Small intestine (tissue), 7 donors: ENCODE measurements around the gene TEAD1. TPM values are rescaled to one million over a fixed set of nuclear protein-coding genes. Genes with fewer than 3 reads are reported as not detected.

Experiments used
- DNase-seq, 2 donors: peaks; one replicate each; pipeline versions ENCODE4 v3.0.0 to v3.0.0-alpha.2; 2013
- FAIRE-seq: peaks from 2 replicates; lab custom pipeline; 2012; peaks lifted over from hg19 to GRCh38; lab: Jason Lieb, UNC
- H3K27ac ChIP-seq, 3 donors: one replicate each; pipeline ENCODE4 v1.5.1; 2013; ENCODE audit warnings: low read length in 2 of 3, mild to moderate bottlenecking in 2 of 3, control low read depth in 1 of 3, inconsistent platforms in 1 of 3, low read depth in 1 of 3, moderate library complexity in 1 of 3
- H3K27me3 ChIP-seq, 3 donors: one replicate each; pipeline ENCODE4 v1.6.1; 2013; ENCODE audit warnings: low read length in 3 of 3, inconsistent platforms in 1 of 3; ENCODE audit not compliant: control insufficient read depth in 3 of 3, insufficient read depth in 3 of 3
- H3K36me3 ChIP-seq, 3 donors: one replicate each; pipeline ENCODE4 v1.6.1; 2013; ENCODE audit warnings: low read length in 3 of 3, inconsistent platforms in 1 of 3, low read depth in 1 of 3, mild to moderate bottlenecking in 1 of 3, moderate library complexity in 1 of 3; ENCODE audit not compliant: control insufficient read depth in 3 of 3, insufficient read depth in 2 of 3
- H3K4me1 ChIP-seq, 3 donors: one replicate each; pipeline ENCODE4 v1.6.1; 2013; ENCODE audit warnings: low read length in 2 of 3, inconsistent platforms in 1 of 3, low read depth in 1 of 3, mild to moderate bottlenecking in 1 of 3, moderate library complexity in 1 of 3; ENCODE audit not compliant: control insufficient read depth in 3 of 3, insufficient read depth in 2 of 3
- H3K4me3 ChIP-seq, 3 donors: one replicate each; pipeline ENCODE4 v1.5.1; 2013; ENCODE audit warnings: low read length in 3 of 3, control low read depth in 1 of 3, inconsistent platforms in 1 of 3, low read depth in 1 of 3, mild to moderate bottlenecking in 1 of 3, moderate library complexity in 1 of 3
- H3K9me3 ChIP-seq, 2 donors: one replicate each; pipeline ENCODE4 v1.6.1; 2013; ENCODE audit warnings: low read depth in 1 of 2, low read length in 1 of 2; ENCODE audit not compliant: control insufficient read depth in 2 of 2, insufficient read depth in 1 of 2
- WGBS, 3 donors: extraction: QIAGEN DNeasy Blood & Tissue Kit; methylation state at CpG; one replicate each; pipeline ENCODE4 v1.1.7; 2013; 5-methylcytosine and 5-hydroxymethylcytosine counted together
- polyA plus RNA-seq, 4 donors: library from polyadenylated mRNA; stranded (reverse) in 3 of 4; unstranded in 1 of 4; fragments of 200-250 nt in 3 of 4; fragments of 120-200 nt in 1 of 4; gene quantifications; one replicate each; pipeline versions ENCODE4 v1.2.1 to v1.2.3, GENCODE V29; 2013
- donor health status: healthy with polysubstance abuse.
- donor health status: control.
- donor health status: control.
- donor health status: Bipolar disorder and iron deficiency.
- donor health status: healthy.

The TEAD1 gene
- polyA plus RNA-seq, 4 donors = 3.2 to 29.3 (median 7.6) TPM

GRCh38 chr11:12981676-12982522 lies 307.7 kb downstream of the TEAD1 start:
- WGBS, 3 donors = 64 to 73% (median 66%) methylated on average over 3 of the region's 3 CpGs
- H3K4me3 ChIP-seq = no peak overlapping the region
- peak; percentile 25 to 63 for DNase-seq
- H3K27me3 ChIP-seq = peaks cover 0 to 4% (median 0%) of the 10 kb centered on the region in 3 donors
- peaks cover 0 to 11% (median 0%) of the 10 kb centered on the region in 3 donors for H3K4me1 ChIP-seq
- FAIRE-seq = no peak
- peak overlapping the region in 1 of 3 donors; percentile 46 for H3K27ac ChIP-seq
- no peaks in the 10 kb centered on the region for H3K36me3 ChIP-seq
- no peaks in the 10 kb centered on the region for H3K9me3 ChIP-seq

GRCh38 chr11:12983336-12983735 lies 309.1 kb downstream of the TEAD1 start:
- no peaks in the 10 kb centered on the region for H3K36me3 ChIP-seq
- WGBS, 3 donors = 79 to 91% (median 87%) methylated on average over 7 of the region's 7 CpGs
- no peak for FAIRE-seq

DNA sequence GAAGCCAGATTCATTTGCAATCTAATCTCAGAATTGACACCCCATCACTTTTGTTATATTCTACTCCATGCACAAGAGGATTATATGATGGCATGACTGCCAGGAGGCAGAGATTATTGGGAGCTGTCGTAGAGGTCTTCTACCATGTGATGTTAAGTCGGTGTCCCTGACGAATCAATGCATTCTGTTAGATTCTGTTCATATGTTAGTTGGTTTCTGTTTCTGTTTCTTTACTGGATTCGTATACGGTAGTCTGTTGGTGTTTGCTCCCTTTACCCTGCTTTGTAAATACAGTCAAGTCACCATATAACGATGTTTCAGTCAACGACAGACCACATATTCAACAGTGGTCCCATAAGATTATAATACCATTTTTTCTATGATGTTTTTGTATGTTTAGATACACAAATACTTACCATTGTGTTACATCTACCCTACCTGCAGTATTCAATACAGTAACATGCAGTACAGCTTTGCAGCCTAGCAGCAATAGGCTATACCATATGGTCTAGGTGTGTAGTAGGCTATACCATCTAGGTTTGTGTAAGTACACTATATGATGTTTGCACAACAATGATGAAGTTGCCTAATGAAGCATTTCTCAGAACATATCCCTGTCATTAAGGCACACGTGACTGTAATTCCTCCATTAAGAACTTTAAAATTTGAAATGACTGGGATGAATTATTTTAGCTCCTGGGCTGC lies 312.1 kb downstream of the TEAD1 start:
- DNase-seq (peak in 1 of 2 donors; percentile 53), FAIRE-seq (no peak)
- peaks cover 0 to 2% (median 0%) of the 10 kb centered on the region in 3 donors for H3K27me3 ChIP-seq
- WGBS, 3 donors = 22 to 61% (median 41%) methylated on average over 8 of the region's 8 CpGs
- no peaks in the 10 kb centered on the region for H3K9me3 ChIP-seq
- peaks cover 0 to 11% (median 0%) of the 10 kb centered on the region in 3 donors for H3K4me1 ChIP-seq
- peak overlapping the region in 1 of 3 donors; percentile 16 for H3K4me3 ChIP-seq
- H3K36me3 ChIP-seq = no peaks in the 10 kb centered on the region
- no peak overlapping the region for H3K27ac ChIP-seq

More at GRCh38 chr11:12983336-12983735, 309.1 kb downstream of the TEAD1 start:
- peaks cover 0 to 11% (median 0%) of the 10 kb centered on the region in 3 donors for H3K4me1 ChIP-seq
- DNase-seq = no peak
- no peak overlapping the region for H3K27ac ChIP-seq
- no peak overlapping the region for H3K4me3 ChIP-seq
- H3K9me3 ChIP-seq = no peaks in the 10 kb centered on the region
- H3K27me3 ChIP-seq = peaks cover 0 to 4% (median 0%) of the 10 kb centered on the region in 3 donors

GRCh38 chr11:12989428-12990161 lies 315.4 kb downstream of the TEAD1 start:
- no peak for FAIRE-seq
- H3K4me3 ChIP-seq = no peak overlapping the region

DNA sequence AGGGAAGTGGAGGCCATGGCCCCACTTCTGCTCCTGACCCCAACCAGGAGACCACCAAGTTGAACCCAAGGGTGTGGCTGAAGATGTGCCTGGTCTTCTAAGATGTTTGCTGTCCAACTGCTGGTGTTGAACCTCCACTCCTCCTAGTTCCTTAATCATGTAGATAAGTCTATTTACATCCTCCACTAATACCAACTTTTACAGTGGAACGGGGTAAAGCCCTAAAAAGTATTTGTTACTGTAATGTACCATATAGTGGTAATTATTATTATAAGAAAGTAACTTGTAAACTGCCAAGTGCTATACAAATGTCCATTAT lies 315.9 kb downstream of the TEAD1 start:
- 57 to 65% (median 57%) methylated on average over 1 of the region's 1 CpG for WGBS, 3 donors
- no peaks in the 10 kb centered on the region for H3K27me3 ChIP-seq
- DNase-seq (no peak), FAIRE-seq (no peak)
- H3K36me3 ChIP-seq = no peaks in the 10 kb centered on the region
- H3K27ac ChIP-seq = no peak overlapping the region
- H3K4me1 ChIP-seq = no peaks in the 10 kb centered on the region
- H3K4me3 ChIP-seq = no peak overlapping the region
- H3K9me3 ChIP-seq = no peaks in the 10 kb centered on the region

More at GRCh38 chr11:12989428-12990161, 315.4 kb downstream of the TEAD1 start:
- no peak for DNase-seq
- H3K4me1 ChIP-seq = no peaks in the 10 kb centered on the region
- 79 to 81% (median 80%) methylated on average over 13 of the region's 13 CpGs for WGBS, 3 donors
- H3K9me3 ChIP-seq = no peaks in the 10 kb centered on the region
- no peaks in the 10 kb centered on the region for H3K27me3 ChIP-seq
- no peak overlapping the region for H3K27ac ChIP-seq
- H3K36me3 ChIP-seq = no peaks in the 10 kb centered on the region

- Histone ChIP-seq H3K9me3 (no peaks in the 10 kb centered on the region), H3K27me3 (no peaks in the 10 kb centered on the region), H3K36me3 (no peaks in the 10 kb centered on the region), H3K4me1 (no peaks in the 10 kb centered on the region), H3K27ac (no peak overlapping the region), H3K4me3 (no peak overlapping the region)
- FAIRE-seq (no peak), DNase-seq (no peak)
- WGBS, 3 donors = 76 to 83% (median 81%) methylated on average over 1 of the region's 1 CpG
Measured at GRCh38 chr11:12991426-12991825, 317.2 kb downstream of the TEAD1 start.

GRCh38 chr11:12993626-12994025 lies 319.4 kb downstream of the TEAD1 start:
- FAIRE-seq (no peak), DNase-seq (no peak)
- H3K4me3 ChIP-seq = no peak overlapping the region
- no peak overlapping the region for H3K27ac ChIP-seq
- H3K9me3 ChIP-seq = no peaks in the 10 kb centered on the region
- H3K27me3 ChIP-seq = no peaks in the 10 kb centered on the region
- H3K4me1 ChIP-seq = peaks cover 0 to 2% (median 0%) of the 10 kb centered on the region in 3 donors
- WGBS, 3 donors = 76 to 91% (median 84%) methylated on average over 1 of the region's 1 CpG
- no peaks in the 10 kb centered on the region for H3K36me3 ChIP-seq
